WI38 (cell line): ENCODE results near the gene SBNO1.

Experiments used
- H3K4me3 ChIP-seq: 2 replicates; pipeline ENCODE4 v1.5.1; 2011; ENCODE audit warnings: low read depth, mild to moderate bottlenecking, control low read depth, low read length
- TF ChIP-seq, protein P1 (sequence below): IDR thresholded peaks from 2 replicates; pipeline ENCODE4 v1.5.1; 2012; ENCODE audit warnings: low read depth, mild to moderate bottlenecking, control low read depth, low read length

The SBNO1 gene

DNA sequence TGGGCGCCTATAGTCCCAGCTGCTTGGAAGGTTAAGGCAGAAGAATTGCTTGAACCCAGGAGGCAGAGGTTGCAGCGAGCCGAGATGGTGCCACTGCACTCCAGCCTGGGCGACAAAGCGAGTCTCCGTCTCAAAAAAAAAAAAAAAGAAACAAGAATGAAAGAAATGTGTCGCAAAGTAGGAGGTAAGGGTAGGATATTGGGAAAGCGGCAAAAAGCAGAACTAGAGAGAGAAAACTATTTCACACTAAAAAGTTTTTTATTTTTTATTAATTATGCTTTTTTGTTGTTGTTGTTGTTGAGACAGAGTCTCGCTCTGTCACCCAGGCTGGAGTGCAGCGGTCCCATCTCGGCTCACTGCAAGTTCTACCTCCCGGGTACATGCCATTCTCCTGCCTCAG lies 17.7 kb downstream of the SBNO1 start:
- TF ChIP-seq, protein P1, sequence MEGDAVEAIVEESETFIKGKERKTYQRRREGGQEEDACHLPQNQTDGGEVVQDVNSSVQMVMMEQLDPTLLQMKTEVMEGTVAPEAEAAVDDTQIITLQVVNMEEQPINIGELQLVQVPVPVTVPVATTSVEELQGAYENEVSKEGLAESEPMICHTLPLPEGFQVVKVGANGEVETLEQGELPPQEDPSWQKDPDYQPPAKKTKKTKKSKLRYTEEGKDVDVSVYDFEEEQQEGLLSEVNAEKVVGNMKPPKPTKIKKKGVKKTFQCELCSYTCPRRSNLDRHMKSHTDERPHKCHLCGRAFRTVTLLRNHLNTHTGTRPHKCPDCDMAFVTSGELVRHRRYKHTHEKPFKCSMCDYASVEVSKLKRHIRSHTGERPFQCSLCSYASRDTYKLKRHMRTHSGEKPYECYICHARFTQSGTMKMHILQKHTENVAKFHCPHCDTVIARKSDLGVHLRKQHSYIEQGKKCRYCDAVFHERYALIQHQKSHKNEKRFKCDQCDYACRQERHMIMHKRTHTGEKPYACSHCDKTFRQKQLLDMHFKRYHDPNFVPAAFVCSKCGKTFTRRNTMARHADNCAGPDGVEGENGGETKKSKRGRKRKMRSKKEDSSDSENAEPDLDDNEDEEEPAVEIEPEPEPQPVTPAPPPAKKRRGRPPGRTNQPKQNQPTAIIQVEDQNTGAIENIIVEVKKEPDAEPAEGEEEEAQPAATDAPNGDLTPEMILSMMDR: no peak

DNA sequence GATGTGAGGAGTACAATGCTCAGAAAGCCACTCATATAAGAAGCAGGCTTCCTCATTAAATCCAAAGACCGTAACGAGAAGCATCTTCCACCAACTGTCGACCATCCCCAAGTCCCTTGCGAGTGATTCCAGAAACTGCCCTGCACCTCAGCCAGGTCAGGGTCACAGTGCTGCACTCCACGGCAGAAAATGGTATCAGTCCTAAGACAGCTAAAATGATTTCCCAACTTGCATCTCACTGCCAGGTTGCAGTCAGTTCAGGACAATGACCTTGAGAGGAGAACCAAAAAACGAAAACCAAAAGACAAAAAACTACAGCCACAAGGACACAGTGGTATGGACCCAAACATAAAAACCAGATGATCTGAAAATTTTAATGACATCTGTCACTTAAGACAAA lies 20.6 kb downstream of the SBNO1 start:
- no peak overlapping the region for H3K4me3 ChIP-seq
- TF ChIP-seq, protein P1: no peak

More for the DNA sequence above, 17.7 kb downstream of the SBNO1 start:
- H3K4me3 ChIP-seq: no peak overlapping the region

DNA sequence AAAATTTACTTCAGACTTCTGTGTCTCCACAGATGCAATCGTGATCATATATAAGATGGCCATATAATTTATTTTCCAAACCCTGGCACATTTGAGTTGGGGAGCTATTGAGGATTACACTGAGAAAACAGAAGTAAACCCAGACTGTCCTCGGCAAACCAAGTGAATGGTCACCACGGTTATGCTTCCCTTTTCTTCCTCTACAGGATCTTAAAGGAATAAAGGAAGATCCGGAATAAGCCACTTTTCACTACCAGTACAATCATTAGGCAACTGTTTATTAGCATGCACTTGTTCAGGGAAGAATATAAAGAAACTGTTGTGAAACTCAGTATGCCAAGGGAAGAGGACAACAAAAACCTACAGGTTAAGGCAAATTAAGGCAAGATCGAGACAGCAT lies 27.6 kb downstream of the SBNO1 start:
- H3K4me3 ChIP-seq: no peak overlapping the region
- TF ChIP-seq, protein P1: no peak

DNA sequence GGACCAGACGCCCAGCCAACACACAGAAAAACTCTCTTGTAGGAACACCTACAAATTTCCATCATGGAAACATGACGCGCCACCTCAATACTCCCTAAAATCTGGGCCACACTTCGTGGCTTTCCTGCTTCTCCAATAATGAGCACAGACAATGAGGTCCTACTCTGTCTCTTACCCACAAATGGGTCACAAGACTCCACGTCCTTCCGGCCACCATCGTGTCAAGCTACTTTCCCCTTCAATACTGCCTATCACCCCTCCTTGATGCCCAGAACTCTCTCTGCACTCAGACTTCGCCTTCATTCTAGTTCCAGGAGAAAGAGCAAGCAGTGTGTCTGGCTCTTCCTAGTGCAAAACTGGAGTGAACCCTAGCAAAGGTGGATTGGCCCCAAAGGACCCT lies 28.1 kb downstream of the SBNO1 start:
- H3K4me3 ChIP-seq: no peak overlapping the region
- TF ChIP-seq, protein P1: no peak

DNA sequence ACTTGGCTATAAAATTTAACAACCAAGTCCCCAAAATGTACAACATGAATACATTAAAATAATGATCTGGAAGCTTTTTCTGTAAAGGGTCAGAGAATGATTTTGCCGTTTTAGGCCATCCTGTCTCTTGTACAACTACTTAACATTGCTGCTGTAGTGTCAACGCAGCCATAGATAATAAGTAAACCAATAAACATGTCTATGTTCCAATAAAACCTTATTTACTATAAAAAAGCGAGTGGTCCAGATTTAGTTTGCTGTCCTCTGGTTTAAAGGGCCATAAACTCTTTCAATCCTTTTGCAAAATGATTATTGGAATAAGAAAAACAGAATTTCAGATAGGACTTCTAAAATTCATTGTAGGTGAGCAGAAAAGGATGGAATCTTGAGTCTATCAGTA lies 29.2 kb downstream of the SBNO1 start:
- TF ChIP-seq, protein P1: no peak
- no peak overlapping the region for H3K4me3 ChIP-seq

DNA sequence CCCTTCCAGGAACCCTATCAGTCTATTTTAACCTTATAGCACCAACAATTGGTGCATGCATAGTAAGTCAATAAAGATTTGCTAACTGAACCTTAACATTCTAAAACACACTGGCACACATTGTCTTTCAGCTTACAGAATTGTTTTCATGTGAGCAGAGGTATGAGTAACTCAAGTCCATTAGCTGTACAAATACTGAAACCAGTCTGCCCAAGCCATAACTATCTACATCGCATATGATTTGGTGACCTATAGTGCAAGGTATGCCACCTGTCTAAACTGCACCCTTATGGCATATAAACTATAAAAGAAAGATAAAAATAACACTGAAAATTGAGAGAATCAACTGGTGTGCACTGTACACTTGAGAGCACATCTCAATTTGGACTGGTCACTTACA lies 34.8 kb downstream of the SBNO1 start:
- TF ChIP-seq, protein P1: no peak

DNA sequence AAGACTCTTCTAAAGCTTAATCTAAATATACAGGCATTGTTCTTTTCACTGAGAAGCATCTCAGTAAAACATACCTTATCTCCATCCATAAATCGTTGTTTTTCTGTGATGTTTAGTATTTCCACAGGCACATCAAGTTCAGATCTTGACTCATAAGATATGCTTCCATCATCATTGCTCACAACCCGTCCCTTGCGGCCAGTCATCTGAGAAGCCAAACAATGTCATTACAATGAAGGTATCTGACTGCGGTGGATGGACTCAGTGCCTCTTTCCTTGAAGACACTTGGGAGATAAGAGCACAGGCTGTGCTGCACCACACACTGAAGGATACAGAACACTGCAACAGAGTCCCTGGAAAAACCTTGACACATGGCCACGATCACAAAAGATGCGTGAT lies 44.8 kb downstream of the SBNO1 start:
- H3K4me3 ChIP-seq: no peak overlapping the region
- TF ChIP-seq, protein P1: no peak

More for the DNA sequence above, 34.8 kb downstream of the SBNO1 start:
- H3K4me3 ChIP-seq: no peak overlapping the region
